Suprapubic skin (tissue), 4 donors: ENCODE data around the gene API5. TPM values are rescaled to one million over a fixed set of nuclear protein-coding genes. Genes with fewer than 3 reads are reported as not detected.

ENCODE experiments used
- DNase-seq, 2 donors: peaks; one replicate each; pipeline ENCODE4 v3.0.0-alpha.2; 2019; ENCODE audit warnings: low spot score in 2 of 2
- H3K27ac ChIP-seq: fragments of 200-600 bp; sonication (generic); one replicate; pipeline ENCODE4 v1.5.1; 2019
- H3K27me3 ChIP-seq: fragments of 200-600 bp; sonication (generic); one replicate; pipeline ENCODE4 v1.5.1; 2019
- H3K36me3 ChIP-seq: fragments of 200-600 bp; sonication (generic); one replicate; pipeline ENCODE4 v1.5.1; 2019
- H3K4me1 ChIP-seq: fragments of 200-600 bp; sonication (generic); one replicate; pipeline ENCODE4 v1.5.1; 2019
- H3K4me3 ChIP-seq: fragments of 200-600 bp; sonication (generic); one replicate; pipeline ENCODE4 v1.5.1; 2019; ENCODE audit warnings: mild to moderate bottlenecking
- H3K9me3 ChIP-seq: fragments of 200-600 bp; sonication (generic); one replicate; pipeline ENCODE4 v1.5.1; 2019
- EP300 ChIP-seq: sonication (generic); formaldehyde crosslinking; IDR thresholded peaks from one replicate; pipeline ENCODE4 v1.6.1; 2017; ENCODE audit warnings: antibody characterized with exemption
- POLR2A ChIP-seq, 2 donors: fragments of 450-650 bp; IDR thresholded peaks; one replicate each; pipeline ENCODE4 v1.6.1; 2017; ENCODE audit warnings: antibody characterized with exemption in 2 of 2, mild to moderate bottlenecking in 2 of 2, moderate library complexity in 2 of 2
- POLR2AphosphoS5 ChIP-seq, 3 donors: sonication (generic); formaldehyde crosslinking; IDR thresholded peaks; one replicate each; pipeline ENCODE4 v1.6.1; 2017; ENCODE audit warnings: antibody characterized with exemption in 3 of 3
- WGBS: methylation state at CpG from one replicate; pipeline ENCODE4 v1.1.5; 2018; 5-methylcytosine and 5-hydroxymethylcytosine counted together
- total RNA-seq, 4 donors: library from RNA; depleted of rRNA; stranded (reverse); fragments of >200 nt; gene quantifications; one replicate each; pipeline ENCODE4 v1.1.0, GENCODE V29; 2016
- TF ChIP-seq, protein P1 (sequence below), 2 donors: fragments of 200-600 bp in 1 of 2; fragments of 450-650 bp in 1 of 2; sonication (generic) in 1 of 2; IDR thresholded peaks; one replicate each; pipeline ENCODE4 v1.5.1; 2016 to 2019; ENCODE audit warnings: antibody characterized with exemption in 2 of 2, mild to moderate bottlenecking in 1 of 2, moderate library complexity in 1 of 2

API5 gene
- total RNA-seq = 10 to 100 TPM; 50.1 to 69.7 (median 61.9) TPM

DNA sequence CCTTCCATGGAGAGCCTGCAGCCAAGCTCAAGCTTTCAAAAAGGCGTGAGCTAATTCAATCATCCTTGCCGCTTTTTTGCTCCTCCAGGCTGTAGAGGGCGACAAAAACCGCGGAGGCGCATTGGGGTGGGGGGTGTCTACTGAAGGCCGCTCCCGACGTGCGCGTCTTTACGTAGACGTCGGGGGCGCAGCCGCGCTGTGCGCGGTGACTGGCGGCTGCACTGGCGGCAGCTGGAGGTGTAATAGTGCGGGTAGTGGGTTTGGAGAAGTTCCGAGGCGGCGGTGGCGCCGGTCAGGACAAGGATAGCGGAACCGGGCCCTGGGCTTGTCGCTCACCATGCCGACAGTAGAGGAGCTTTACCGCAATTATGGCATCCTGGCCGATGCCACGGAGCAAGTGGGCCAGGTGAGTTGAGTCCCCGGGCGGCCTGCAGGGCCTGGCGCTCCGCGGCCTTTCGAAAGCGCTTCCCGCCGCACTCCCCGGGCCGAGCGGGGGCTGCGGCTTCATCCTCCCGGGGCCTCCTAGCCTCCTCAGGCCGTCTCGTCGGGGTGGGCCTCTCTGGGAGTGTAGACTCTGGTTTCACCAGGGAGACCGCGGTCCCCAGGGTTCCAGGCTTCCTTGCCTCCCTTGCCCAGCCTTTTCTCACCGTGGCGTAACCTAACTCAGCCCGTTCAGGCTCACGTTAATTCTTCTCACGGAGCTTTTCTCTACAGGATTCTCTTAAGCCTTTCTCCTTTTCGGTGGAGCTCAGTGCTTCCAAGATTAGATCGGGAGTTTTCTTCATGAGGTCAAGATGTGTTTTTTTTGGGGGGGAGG, at the start of gene API5:
API5 (plus strand) TSS at position 206 of the 817 bp plus-strand sequence; CDS start at position 338, 132 bp downstream.
- Histone ChIP-seq H3K4me3 (peak within 1 kb of the TSS; percentile 89), H3K4me1 (peaks cover 46% of the 10 kb centered on the region), H3K36me3 (no peaks in the 10 kb centered on the region), H3K27me3 (no peaks in the 10 kb centered on the region), H3K27ac (peak within 1 kb of the TSS; percentile 83), H3K9me3 (no peaks in the 10 kb centered on the region)
- WGBS = under 1% methylated on average over 49 of the region's 60 CpGs
- DNase-seq = peak; percentile 94
- TF ChIP-seq POLR2AphosphoS5 (IDR thresholded peaks at IDR 0.05) (peak in 2 of 3 donors; percentile 27 to 72), EP300 (no peak), POLR2A (IDR thresholded peaks at IDR 0.05) (peak in 1 of 2 donors; percentile 60)
- TF ChIP-seq, protein P1, sequence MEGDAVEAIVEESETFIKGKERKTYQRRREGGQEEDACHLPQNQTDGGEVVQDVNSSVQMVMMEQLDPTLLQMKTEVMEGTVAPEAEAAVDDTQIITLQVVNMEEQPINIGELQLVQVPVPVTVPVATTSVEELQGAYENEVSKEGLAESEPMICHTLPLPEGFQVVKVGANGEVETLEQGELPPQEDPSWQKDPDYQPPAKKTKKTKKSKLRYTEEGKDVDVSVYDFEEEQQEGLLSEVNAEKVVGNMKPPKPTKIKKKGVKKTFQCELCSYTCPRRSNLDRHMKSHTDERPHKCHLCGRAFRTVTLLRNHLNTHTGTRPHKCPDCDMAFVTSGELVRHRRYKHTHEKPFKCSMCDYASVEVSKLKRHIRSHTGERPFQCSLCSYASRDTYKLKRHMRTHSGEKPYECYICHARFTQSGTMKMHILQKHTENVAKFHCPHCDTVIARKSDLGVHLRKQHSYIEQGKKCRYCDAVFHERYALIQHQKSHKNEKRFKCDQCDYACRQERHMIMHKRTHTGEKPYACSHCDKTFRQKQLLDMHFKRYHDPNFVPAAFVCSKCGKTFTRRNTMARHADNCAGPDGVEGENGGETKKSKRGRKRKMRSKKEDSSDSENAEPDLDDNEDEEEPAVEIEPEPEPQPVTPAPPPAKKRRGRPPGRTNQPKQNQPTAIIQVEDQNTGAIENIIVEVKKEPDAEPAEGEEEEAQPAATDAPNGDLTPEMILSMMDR (IDR thresholded peaks at IDR 0.05) = peak; percentile 24 to 81

DNA sequence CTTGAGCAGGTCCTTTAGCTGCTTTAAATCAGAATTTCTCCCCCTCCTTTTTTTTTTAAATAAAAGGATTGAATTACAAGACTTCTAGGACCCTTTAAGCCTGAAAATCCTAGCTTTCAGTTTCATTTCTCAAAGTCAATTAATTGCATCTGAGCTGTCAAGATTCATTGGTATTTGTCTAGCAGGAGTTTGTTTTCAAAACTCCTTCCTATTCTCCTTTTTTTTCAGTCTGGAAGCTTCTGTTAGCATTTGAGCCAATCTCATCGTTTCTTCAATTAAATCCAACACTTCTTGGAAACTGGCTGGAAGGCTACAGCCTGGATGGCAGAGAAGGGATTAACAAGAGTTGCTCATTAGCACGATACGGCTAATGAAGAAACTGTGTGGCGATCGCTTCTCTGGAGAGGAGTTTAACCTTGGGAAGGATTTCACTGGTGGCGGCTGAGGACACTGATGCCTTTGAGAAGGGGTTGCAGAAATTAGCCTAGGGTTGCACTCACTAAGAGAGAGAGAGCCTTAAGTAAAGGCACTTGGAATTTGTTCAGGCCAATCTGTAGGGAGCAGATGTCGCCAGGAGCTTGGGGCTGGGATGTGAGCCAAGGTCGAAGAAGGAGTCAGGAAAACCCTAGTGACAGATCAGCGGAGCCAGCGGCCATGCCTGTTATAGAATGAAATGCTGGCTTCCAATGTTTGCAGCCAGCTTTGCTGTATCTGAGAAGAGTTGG, 43.8 kb upstream of the API5 start:
- H3K4me1 ChIP-seq = no peaks in the 10 kb centered on the region
- DNase-seq = no peak
- peak overlapping the region; percentile 4 for H3K4me3 ChIP-seq
- H3K36me3 ChIP-seq = no peaks in the 10 kb centered on the region
- H3K27me3 ChIP-seq = no peaks in the 10 kb centered on the region
- TF ChIP-seq POLR2A (IDR thresholded peaks at IDR 0.05) = no peak
- TF ChIP-seq, protein P1 (IDR thresholded peaks at IDR 0.05) = no peak
- no peak for TF ChIP-seq EP300
- no peak for TF ChIP-seq POLR2AphosphoS5 (IDR thresholded peaks at IDR 0.05)
- H3K27ac ChIP-seq = no peak overlapping the region
- 37% methylated on average over 10 of the region's 10 CpGs for WGBS
- no peaks in the 10 kb centered on the region for H3K9me3 ChIP-seq

DNA sequence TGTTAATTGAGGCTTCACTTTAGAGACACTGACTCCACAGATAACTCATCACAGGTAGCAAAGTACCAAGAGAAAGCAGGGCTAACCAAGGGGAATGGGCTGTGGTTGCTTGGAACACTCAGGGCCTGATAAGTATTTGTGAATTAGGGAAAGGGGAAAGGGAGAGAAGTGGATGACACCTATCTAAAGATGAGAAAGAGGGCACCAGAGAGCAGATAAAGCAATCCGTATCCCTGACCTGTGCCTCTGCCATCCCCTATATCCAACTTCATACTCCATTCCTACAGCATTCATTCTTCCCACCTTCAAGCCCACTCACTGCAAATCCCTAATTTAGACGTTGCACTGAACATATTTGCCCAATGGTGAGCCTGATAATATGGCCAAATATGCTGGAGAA, 43.0 kb upstream of the API5 start:
- WGBS = 46% methylated on average over 2 of the region's 2 CpGs
- TF ChIP-seq, protein P1 (IDR thresholded peaks at IDR 0.05) = no peak
- no peak for TF ChIP-seq POLR2AphosphoS5 (IDR thresholded peaks at IDR 0.05)
- TF ChIP-seq EP300 = no peak
- no peak for TF ChIP-seq POLR2A (IDR thresholded peaks at IDR 0.05)
- H3K27ac ChIP-seq = no peak overlapping the region
- H3K27me3 ChIP-seq = no peaks in the 10 kb centered on the region
- H3K4me3 ChIP-seq = no peak overlapping the region
- no peaks in the 10 kb centered on the region for H3K9me3 ChIP-seq
- DNase-seq = no peak
- H3K4me1 ChIP-seq = no peaks in the 10 kb centered on the region
- no peaks in the 10 kb centered on the region for H3K36me3 ChIP-seq

DNA sequence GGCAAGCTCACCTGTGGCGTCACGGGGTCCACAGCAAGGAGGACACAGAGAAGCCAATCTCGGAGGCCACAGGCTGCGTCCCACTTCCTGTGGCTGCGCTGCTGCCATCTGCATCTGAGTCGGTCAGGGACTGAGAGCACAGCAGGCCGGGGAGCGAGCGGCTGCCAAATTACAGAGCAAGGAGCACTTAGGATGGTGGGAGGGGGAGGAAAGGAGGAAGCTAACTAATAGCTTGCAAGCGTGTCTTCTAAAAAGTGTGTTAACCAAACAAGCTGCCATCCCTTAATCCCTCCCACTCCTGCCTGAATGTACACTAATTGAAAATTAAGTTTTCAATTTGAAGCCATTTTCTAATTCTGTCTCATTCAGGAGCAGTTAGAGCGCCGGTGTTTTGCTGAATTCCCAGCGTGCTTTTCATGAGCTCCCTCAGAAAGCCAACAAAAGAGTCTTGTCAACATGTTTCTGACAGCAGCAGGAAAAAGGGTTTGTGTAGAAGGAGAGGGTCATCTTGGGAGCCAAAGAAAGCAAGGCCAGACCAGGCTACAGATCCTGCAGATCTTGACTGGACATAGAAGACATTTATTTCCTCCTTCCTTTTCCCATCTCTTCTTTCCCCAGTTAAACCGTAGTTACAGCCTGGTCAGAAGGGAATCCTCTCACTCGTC, 42.4 kb upstream of the API5 start:
- no peak for DNase-seq
- H3K27ac ChIP-seq = no peak overlapping the region
- H3K4me3 ChIP-seq = no peak overlapping the region
- 73% methylated on average over 15 of the region's 15 CpGs for WGBS
- no peaks in the 10 kb centered on the region for H3K9me3 ChIP-seq
- H3K27me3 ChIP-seq = no peaks in the 10 kb centered on the region
- no peaks in the 10 kb centered on the region for H3K36me3 ChIP-seq
- no peaks in the 10 kb centered on the region for H3K4me1 ChIP-seq
- TF ChIP-seq EP300 (no peak), POLR2AphosphoS5 (IDR thresholded peaks at IDR 0.05) (no peak), POLR2A (IDR thresholded peaks at IDR 0.05) (no peak)
- TF ChIP-seq, protein P1 (IDR thresholded peaks at IDR 0.05) = no peak
